Activated CD8-positive, alpha-beta memory T cell treated with anti-CD3 and anti-CD28 coated beads, Interleukin-2, amount 50 U/mL, for 1 hour (primary cell): Measurements from ENCODE around the gene GGCX.

Source experiments
- DNase-seq: peaks from one replicate; pipeline ENCODE4 v3.0.0-alpha.2; 2020; ENCODE audit errors: extremely low read depth

Gene GGCX

DNA sequence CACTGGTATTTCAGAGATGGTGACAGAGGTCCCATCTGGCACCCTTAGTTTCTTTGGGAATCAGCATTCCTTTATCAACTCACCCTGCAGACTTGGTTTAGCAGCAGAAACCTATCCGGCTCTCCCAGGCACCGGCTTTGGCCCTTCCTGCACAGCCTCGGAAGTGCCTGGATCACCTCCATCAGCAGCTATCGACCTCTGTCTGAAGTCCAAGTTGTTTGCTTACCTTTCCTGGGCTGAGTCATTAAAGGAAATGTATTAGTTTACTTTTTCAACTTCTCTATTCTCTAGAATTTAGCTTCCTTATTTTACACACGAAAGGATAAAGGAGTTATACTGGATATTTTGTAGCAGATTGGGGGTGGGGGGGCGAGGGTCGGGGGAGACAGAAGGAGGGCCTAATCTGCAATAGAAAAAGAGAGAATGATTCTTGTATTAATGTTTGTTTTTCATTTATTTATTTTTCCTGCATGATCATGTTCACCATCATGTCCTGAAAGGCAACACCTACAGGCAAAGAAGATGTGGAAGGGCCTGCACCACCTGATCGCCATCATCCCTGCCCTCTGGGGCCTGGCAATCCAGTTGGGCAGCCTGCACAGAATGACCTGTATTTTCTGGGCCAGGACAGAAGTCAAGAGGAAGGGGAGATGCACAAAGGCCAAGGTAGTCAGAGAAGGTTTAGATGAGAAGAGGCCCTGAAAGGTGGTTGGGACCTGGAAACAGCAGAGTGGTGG, 44.5 kb downstream of the GGCX start:
- no peak for DNase-seq

DNA sequence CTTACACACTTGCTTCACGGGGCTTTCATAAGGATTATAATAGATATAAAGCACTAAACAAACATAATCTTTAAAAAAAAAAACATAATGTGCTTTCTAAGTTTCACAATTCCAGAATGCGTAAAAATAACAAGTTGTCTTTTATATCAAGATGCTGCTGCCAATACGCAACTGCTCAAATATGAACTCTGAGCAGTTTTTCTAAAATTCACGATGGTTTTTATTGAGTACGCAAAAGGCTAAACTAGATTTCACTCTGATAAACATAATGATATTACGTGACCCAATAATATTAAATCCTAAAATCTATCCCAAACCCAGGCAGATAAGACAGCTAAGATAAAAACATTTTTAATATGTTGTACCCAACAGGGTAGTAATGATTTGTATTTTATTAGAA, 47.0 kb downstream of the GGCX start:
- DNase-seq, result no peak

DNA sequence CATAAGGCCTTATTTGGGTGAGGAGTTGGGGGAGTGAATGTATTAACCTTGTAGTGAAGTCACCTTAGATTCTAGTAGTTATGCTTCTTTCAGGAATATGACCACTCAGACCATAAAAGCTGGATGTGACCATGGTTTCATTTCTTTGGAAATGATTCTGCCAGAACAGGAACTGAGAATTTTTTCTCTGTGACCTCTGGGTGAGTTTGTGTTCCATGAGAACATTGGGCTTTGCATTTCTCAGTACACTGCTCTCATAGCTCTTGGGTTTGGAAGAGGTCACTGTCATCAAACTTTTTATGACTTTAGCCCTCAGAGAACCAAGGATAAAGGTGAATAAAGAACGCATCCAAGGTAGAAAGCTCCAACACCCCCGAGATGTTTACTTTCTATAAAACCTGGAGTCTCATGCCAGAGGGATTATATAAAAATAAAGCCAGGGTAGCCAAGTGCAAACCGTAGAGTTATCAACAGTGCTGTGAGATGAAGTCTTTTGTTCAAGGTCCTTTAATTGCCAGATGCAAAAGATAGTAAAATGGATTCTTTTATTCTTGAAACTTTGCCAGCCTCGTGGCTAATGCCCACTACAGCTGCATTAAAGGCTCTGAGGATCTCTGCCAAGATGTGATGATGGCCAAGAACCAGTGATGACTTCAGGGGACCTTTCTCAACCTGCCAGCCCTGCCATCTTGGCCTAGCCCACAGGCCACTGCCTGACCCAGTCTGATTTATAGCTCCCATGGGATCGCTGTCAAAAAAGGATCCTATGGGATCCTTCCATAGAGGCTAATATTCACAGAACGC, 50.1 kb downstream of the GGCX start:
- DNase-seq, result no peak

DNA sequence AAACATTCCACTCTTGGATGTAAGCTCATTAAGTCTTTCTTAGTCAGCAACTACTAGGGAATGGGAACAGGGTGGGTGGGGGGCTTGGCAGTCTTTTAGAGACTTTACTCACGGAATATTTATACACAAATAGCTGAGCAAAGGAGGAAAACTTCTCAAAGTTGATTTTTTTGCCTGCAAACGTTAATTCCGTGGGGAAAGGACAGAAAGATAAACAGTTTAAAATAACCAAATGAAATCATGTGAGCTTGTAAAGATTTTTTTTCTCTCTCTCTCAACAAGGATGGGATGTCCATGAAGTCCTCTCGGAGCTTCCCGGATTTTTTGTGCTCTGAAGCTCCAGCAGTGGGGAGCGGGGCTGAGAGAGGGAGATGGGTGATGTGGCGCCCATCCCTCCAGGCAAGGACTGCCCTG, 54.5 kb downstream of the GGCX start:
- no peak for DNase-seq

- DNase-seq, result no peak
These were observed 55.6 kb downstream of the GGCX start for GRCh38 chr2:85505551-85506238.

GRCh38 chr2:85504778-85505261, 56.5 kb downstream of the GGCX start:
- DNase-seq, result no peak

DNA sequence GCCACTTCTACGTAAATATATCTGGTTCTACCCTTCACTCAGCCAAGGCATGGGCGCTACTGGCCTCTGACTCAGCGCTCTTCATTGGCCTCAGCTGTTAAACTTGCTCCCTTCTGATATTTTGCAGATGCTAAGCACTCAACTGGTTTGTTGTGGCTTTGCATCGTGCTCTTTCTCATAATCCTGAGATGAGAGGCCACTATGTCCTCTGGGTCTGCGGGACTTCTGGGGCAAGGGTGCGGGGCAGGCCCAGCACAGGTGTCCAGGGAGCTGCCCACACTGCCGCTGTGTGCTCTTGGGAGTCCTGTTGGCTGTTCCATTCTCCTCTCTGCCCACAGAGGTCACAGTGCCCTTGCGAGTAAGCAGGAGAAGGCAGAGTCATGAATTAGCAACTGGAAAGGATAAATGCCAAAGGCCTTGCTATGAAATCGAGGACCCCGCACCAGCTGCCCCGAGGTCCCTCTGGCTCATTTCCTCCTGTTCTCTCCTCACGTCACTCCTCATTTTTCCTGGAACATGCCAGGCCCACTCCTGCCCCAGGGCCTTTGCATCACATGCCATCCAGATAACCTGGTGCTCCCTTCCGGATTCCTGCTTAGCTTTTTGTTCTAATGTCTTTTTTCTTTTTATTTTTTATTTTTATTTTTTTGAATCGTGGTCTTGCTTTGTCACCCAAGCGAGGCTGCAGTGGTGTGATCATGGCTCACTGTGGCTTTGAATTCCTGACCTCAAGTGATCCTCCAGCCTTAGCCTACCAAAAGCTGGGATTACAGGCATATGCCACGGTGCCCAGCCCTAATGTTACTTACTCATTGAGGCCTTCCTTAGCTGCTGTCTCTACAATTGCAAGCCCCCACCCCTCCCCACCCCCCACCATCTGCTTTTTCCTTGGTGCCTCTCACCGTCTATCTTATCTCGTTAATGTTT, 57.2 kb downstream of the GGCX start:
- DNase-seq, result no peak

- DNase-seq, result no peak
These were observed 58.0 kb downstream of the GGCX start for GRCh38 chr2:85503168-85503850.

- DNase-seq, result no peak
These were observed 58.6 kb downstream of the GGCX start for GRCh38 chr2:85502720-85503119.

DNA sequence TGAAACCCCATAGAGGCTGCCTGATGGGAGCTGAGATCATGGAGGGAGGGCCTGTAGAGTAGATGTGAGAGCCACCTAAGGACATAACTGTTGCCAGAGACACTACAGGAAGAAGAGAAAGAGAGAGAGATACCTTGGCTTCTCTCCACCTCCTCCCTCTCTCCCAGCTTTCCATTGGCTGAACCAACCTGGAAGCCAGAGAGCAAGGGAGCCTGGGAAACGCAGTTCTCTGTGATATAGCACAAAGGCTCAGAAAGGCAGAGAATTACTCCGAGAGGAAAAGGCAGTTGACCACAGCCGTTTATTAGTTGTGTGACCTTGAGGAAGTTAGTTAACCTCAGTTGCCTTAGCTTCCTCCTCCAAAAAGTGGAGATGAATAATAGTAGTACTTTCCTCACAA, 60.0 kb downstream of the GGCX start:
- no peak for DNase-seq

DNA sequence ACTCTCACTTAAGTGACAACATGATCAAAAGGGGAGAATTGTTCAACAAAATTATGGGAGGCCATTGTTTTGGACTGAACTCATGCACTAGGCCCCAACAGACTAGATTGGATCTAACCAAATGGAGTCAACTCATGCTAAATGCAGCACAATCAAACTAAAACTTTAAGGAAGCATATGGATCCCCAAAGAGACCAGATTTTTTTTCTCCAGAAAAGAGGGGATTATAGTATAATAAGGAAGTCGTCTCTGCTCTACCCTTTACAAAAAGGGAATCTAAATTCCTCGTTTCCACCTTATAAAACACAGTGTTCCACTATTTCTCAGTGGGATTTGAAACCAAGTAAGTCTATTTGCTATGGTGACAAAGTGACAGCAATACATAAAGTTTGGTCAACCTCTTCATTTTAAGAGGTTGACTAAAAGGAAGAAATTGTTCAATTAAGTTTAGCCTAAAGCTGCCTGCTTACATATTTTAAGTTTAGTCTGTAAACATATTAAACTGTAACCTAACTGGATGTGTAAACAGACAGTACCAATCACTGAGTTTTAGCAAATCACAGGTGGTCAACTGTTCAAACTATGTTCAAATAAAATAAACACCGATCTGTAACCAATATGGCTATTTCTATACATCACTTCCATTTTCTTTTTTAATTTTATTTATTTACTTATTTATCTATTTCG, 63.2 kb downstream of the GGCX start:
- DNase-seq, result no peak

DNA sequence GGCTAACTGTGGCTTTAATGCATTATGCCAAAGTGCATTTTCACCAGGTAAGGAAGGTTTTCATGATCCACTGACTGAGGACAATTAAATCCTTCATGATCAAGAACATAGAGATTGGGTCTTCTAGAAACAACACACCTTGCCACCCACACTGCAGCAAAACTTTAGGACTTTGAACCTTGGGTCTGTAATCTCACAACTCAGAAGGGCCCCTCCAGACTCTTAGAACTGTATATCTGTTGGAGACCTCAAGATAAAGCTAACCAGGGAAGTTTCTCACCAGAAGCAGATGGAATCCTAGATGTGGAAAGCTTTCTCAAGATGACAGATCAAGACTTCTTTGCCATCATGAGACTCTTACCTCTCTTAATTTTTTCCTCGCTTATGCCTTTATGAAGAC, 64.9 kb downstream of the GGCX start:
- DNase-seq, result no peak
